Mucosa of descending colon (tissue), 3 donors: ENCODE data around the gene RGS6. TPM values are rescaled to one million over a fixed set of nuclear protein-coding genes. Genes with fewer than 3 reads are reported as not detected.

Experiments used
- ATAC-seq: fragments of 200-7000 bp; cut with Tn5 transposase; one replicate; pipeline ENCODE4 v1.9.1; 2020; ENCODE audit warnings: mild to moderate bottlenecking, moderate library complexity
- DNase-seq, 3 donors: peaks; one replicate each; pipeline ENCODE4 v3.0.0-alpha.2; 2020
- H3K36me3 ChIP-seq: fragments of 200-600 bp; one replicate; pipeline ENCODE4 v1.8.0; 2021; ENCODE audit warnings: low read depth, mild to moderate bottlenecking
- H3K4me1 ChIP-seq: fragments of 200-600 bp; one replicate; pipeline ENCODE4 v1.8.0; 2021; ENCODE audit warnings: low read depth, mild to moderate bottlenecking
- H3K4me3 ChIP-seq: fragments of 200-600 bp; one replicate; pipeline ENCODE4 v1.8.0; 2021; ENCODE audit warnings: mild to moderate bottlenecking
- H3K9me3 ChIP-seq: fragments of 200-600 bp; one replicate; pipeline ENCODE4 v1.8.0; 2021; ENCODE audit warnings: mild to moderate bottlenecking
- intact Hi-C, 2 donors: fragments of 100-400 bp; cut with DNase I in 1 of 2; cut with micrococcal nuclease in 1 of 2; formaldehyde crosslinking; loops; one replicate each; pipeline versions ENCODE4 v1.11.0 to v1.11.1; 2022; cut with DNase I, micrococcal nuclease
- total RNA-seq, 3 donors: library from RNA; stranded (reverse); fragmentation: NEBNext Ultra II Directional in 2 of 3; extraction: Animal tissue kit (Norgen Biotek cat#: 25700) in 2 of 3; gene quantifications; one replicate each; pipeline versions ENCODE4 v1.2.1 to v1.2.4, GENCODE V29; 2021 to 2023
- TF ChIP-seq, protein P1 (sequence below): fragments of 200-600 bp; IDR thresholded peaks from one replicate; pipeline ENCODE4 v1.8.0; 2022; ENCODE audit warnings: antibody characterized with exemption, mild to moderate bottlenecking
- donor health status: DM: no; HTN: no; CAD: no; lungs with moderate emphysema.
- donor health status: DM: no; HTN: no; CAD: no.
- donor health status: DM: no; HTN: yes; CAD: no.

The RGS6 gene
- total RNA-seq, 3 donors from 2014 or later, result 0.66 to 2.5 (median 0.94) TPM

- no peaks in the 10 kb centered on the region for H3K4me1 ChIP-seq
- DNase-seq (no peak), ATAC-seq (no peak)
- intact Hi-C loops, result no loop called here
- no peak overlapping the region for H3K4me3 ChIP-seq
- TF ChIP-seq, protein P1, sequence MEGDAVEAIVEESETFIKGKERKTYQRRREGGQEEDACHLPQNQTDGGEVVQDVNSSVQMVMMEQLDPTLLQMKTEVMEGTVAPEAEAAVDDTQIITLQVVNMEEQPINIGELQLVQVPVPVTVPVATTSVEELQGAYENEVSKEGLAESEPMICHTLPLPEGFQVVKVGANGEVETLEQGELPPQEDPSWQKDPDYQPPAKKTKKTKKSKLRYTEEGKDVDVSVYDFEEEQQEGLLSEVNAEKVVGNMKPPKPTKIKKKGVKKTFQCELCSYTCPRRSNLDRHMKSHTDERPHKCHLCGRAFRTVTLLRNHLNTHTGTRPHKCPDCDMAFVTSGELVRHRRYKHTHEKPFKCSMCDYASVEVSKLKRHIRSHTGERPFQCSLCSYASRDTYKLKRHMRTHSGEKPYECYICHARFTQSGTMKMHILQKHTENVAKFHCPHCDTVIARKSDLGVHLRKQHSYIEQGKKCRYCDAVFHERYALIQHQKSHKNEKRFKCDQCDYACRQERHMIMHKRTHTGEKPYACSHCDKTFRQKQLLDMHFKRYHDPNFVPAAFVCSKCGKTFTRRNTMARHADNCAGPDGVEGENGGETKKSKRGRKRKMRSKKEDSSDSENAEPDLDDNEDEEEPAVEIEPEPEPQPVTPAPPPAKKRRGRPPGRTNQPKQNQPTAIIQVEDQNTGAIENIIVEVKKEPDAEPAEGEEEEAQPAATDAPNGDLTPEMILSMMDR, result no peak
- peaks cover 4% of the 10 kb centered on the region for H3K9me3 ChIP-seq
- no peaks in the 10 kb centered on the region for H3K36me3 ChIP-seq
Observed at GRCh38 chr14:71891970-71892369, 40.3 kb upstream of the RGS6 start.

- intact Hi-C loops, result no loop called here
- H3K4me1 ChIP-seq, result no peaks in the 10 kb centered on the region
- no peak for DNase-seq
- H3K4me3 ChIP-seq, result no peak overlapping the region
- H3K36me3 ChIP-seq, result no peaks in the 10 kb centered on the region
- ATAC-seq, result no peak
- no peaks in the 10 kb centered on the region for H3K9me3 ChIP-seq
- TF ChIP-seq, protein P1, result no peak
Observed at GRCh38 chr14:71905031-71905430, 27.2 kb upstream of the RGS6 start.

GRCh38 chr14:71905860-71906259 lies 26.4 kb upstream of the RGS6 start:
- no peak overlapping the region for H3K4me3 ChIP-seq
- ATAC-seq (no peak), DNase-seq (no peak)
- TF ChIP-seq, protein P1, result no peak
- no peaks in the 10 kb centered on the region for H3K9me3 ChIP-seq
- intact Hi-C loops, result no loop called here
- H3K4me1 ChIP-seq, result no peaks in the 10 kb centered on the region
- H3K36me3 ChIP-seq, result no peaks in the 10 kb centered on the region

GRCh38 chr14:71907793-71908515 lies 24.3 kb upstream of the RGS6 start:
- ATAC-seq, result no peak

DNA sequence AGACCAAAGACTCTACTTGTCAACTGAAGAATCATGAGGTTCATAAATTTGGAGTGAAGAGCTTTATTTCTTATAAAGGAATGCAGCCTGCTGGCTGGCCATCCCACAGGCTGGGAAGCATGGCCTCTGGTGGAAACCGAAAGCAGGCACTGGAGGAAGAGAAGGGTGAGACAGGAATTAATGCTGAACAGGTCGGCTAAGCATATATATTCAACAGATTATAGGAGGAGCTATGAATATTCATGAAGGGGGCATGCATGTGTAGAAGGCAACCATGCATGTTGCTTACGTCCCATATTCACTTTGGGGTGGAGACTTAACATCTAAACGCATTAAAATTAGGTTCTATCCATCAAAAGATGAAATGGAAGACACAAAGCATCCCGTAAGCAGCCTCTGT lies 20.6 kb upstream of the RGS6 start:
- ATAC-seq, result no peak

More at GRCh38 chr14:71907793-71908515, 24.3 kb upstream of the RGS6 start:
- intact Hi-C loops, result no loop called here
- TF ChIP-seq, protein P1, result no peak
- no peaks in the 10 kb centered on the region for H3K9me3 ChIP-seq
- no peaks in the 10 kb centered on the region for H3K4me1 ChIP-seq
- DNase-seq, result no peak
- H3K36me3 ChIP-seq, result no peaks in the 10 kb centered on the region
- H3K4me3 ChIP-seq, result no peak overlapping the region

More for the DNA sequence above, 20.6 kb upstream of the RGS6 start:
- Histone ChIP-seq H3K36me3 (no peaks in the 10 kb centered on the region), H3K4me3 (no peak overlapping the region), H3K9me3 (no peaks in the 10 kb centered on the region), H3K4me1 (no peaks in the 10 kb centered on the region)
- DNase-seq, result no peak
- intact Hi-C loops, result no loop called here
- TF ChIP-seq, protein P1, result no peak
